PFSK-1 (cell line): ENCODE measurements around the gene DHDDS.

Experiments used
- REST ChIP-seq, 2 experiments: IDR thresholded peaks; 2 replicates each; pipeline versions ENCODE4 v1.6.1 to v1.8.0; 2011 to 2012; ENCODE audit warnings: low read depth in 2 of 2, low read length in 2 of 2, control low read depth in 1 of 2, inconsistent platforms in 1 of 2, mild to moderate bottlenecking in 1 of 2, moderate library complexity in 1 of 2; ENCODE audit not compliant: insufficient read depth in 1 of 2
- SIN3A ChIP-seq: IDR thresholded peaks from 2 replicates; pipeline ENCODE4 v1.6.1; 2012; ENCODE audit warnings: mild to moderate bottlenecking, low read length, moderate library complexity, borderline replicate concordance; ENCODE audit not compliant: insufficient read depth
- TAF1 ChIP-seq: IDR thresholded peaks from 2 replicates; pipeline ENCODE4 v1.6.1; 2012; ENCODE audit warnings: low read length, control low read depth, borderline replicate concordance; ENCODE audit not compliant: insufficient read depth

DNA sequence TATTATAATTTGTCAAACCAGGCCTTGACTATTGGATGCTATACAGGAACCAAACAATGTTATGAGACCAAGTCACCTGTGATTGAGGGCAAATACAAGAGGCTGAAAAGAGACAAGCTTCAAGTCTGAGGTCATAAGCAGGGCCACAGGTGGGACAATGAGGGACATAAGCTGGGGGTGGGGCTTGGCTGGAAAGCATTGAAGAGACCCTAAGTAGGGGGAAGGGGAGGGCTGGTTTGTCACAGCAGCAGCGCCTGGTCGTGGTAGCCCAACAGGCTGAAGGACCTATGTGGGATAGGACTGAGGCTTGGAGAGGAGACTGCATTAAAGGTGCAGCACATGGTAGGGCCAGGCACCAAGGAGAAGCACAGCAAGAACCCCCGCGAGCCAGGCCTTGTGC is 58.0 kb downstream of the DHDDS start:
- no peak for TF ChIP-seq REST (IDR thresholded peaks at IDR 0.05; ENCODE audit: insufficient read depth in 1 of 2, low read depth in 2 of 2, low read length in 2 of 2)
- TF ChIP-seq TAF1 = no peak
- TF ChIP-seq SIN3A = no peak
